Measurements from ENCODE around the gene DLG2.

DLG2 gene

DNA sequence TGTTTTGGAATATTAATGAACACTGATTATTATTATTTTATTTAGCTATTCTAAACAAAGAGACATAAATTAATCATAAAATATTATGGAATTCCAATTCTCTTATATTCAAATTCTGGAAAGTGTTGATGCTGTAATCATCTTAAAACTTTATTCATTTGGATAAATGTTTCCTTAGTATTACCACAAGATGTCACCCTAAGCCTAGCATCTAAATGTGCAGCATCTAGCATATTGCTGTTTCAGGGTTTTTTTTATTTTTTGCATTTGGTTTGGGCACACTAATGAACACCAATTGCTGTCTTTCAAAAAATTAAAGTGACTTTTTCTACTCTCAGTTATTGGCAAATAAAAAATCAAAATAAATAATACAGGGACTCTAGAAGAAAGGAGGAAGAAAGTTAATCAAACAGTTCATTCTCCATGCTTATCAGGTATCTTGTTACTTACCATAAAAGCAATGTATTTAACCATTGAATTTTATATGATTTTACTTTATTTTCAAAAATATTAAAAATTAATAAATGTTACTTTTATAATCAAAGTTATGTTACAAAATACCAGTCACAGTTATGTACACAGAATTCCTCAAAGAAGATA lies 31.8 kb downstream of the DLG2 start:
- TF ChIP-seq, protein P1, sequence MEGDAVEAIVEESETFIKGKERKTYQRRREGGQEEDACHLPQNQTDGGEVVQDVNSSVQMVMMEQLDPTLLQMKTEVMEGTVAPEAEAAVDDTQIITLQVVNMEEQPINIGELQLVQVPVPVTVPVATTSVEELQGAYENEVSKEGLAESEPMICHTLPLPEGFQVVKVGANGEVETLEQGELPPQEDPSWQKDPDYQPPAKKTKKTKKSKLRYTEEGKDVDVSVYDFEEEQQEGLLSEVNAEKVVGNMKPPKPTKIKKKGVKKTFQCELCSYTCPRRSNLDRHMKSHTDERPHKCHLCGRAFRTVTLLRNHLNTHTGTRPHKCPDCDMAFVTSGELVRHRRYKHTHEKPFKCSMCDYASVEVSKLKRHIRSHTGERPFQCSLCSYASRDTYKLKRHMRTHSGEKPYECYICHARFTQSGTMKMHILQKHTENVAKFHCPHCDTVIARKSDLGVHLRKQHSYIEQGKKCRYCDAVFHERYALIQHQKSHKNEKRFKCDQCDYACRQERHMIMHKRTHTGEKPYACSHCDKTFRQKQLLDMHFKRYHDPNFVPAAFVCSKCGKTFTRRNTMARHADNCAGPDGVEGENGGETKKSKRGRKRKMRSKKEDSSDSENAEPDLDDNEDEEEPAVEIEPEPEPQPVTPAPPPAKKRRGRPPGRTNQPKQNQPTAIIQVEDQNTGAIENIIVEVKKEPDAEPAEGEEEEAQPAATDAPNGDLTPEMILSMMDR (IDR thresholded peaks at IDR 0.05; ENCODE audit: borderline replicate concordance, control extremely low read depth, extremely low read depth, insufficient read depth, missing control alignments) = peak; percentile 25
- in situ Hi-C loops (cut with MboI; ENCODE audit: low sequenced_read_pairs, unreplicated experiment) = loop anchor here (25.0 kb wide), 2 partner anchors 808 to 1033 kb away; no protein-coding TSS in a partner anchor

DNA sequence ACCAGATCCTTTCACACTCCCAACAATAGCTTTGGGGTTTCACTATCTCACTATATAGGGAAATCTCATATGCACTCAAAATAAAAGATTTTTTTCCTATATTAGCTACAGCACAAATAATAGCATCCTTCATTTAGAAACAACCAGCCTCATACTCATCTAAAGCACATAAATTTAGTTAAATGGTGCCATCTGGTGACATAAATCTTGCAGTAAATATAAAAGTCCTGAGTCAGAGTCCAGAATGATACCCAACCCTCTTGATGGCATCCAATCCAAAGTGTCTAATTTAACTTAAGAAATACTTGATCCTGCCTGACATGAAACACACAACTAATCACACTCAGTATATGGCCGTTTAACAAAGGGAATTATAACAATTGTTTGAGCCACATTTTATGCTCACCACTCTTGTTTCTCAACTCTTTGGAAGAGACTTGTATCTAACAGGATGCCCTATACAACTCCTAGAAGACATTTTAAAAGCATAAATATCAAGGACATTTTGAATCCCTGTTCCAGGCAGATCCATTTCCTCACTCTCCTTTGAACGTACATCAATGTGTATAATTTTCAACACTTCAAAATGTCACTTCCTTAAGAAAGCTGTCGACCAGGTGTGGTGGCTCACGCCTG lies 36.2 kb downstream of the DLG2 start:
- TF ChIP-seq, protein P1 (IDR thresholded peaks at IDR 0.05; ENCODE audit: borderline replicate concordance, control extremely low read depth, extremely low read depth, insufficient read depth, missing control alignments) = peak; percentile 8
- in situ Hi-C loops (cut with MboI; ENCODE audit: low sequenced_read_pairs, unreplicated experiment) = loop anchor here (25.0 kb wide), 2 partner anchors 804 to 1029 kb away; no protein-coding TSS in a partner anchor
- no peak for DNase-seq (ENCODE audit: low spot score)

More for the DNA sequence above, 31.8 kb downstream of the DLG2 start:
- peak; percentile 32 for DNase-seq (ENCODE audit: low spot score)

DNA sequence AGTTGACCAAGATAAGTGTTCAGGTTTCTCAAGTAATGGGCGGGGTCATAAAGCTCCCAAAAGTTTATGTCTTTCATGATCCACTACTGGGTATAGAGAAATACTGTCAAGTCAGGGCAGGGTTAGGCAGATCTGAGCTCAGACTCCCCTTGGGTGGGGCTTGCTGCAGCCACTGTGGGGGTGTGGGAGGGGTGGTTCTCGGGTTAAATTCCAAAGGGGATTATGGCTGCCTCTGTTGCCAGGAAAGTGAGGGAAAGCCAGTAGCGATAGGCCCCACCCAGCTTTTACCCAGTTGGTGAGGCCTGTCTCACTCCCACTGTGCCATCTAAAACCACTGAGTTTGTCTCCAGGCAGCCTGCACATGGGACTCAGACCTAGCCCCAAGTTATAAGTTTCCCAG lies 37.8 kb downstream of the DLG2 start:
- no peak for DNase-seq (ENCODE audit: low spot score)
- in situ Hi-C loops (cut with MboI; ENCODE audit: low sequenced_read_pairs, unreplicated experiment) = loop anchor here (25.0 kb wide), 2 partner anchors 802 to 1027 kb away; no protein-coding TSS in a partner anchor

DNA sequence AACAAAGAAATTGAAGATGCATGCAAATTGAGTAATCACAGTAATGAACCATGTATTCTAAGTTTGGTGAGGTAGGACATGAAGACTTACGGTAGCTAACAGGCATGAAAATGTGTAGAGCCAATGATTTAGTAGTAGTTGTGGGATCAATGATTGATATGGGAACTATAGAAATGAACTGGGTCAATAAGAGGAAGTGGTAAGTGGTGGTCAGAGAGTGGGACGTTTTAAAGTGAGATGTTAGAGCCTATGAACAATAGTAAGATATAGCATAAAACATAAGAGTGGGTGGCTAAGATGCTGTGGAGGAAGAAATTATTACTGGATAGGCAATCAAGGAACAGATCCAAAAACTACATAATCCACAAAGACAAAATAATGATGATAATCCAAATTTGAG lies 45.0 kb downstream of the DLG2 start:
- in situ Hi-C loops (cut with MboI; ENCODE audit: low sequenced_read_pairs, unreplicated experiment) = loop anchor here (25.0 kb wide), 2 partner anchors 795 to 1020 kb away; no protein-coding TSS in a partner anchor
- TF ChIP-seq, protein P1 (IDR thresholded peaks at IDR 0.05; ENCODE audit: borderline replicate concordance, control extremely low read depth, extremely low read depth, insufficient read depth, missing control alignments) = no peak
- no peak for DNase-seq (ENCODE audit: low spot score)

More for the DNA sequence above, 37.8 kb downstream of the DLG2 start:
- TF ChIP-seq, protein P1 (IDR thresholded peaks at IDR 0.05; ENCODE audit: borderline replicate concordance, control extremely low read depth, extremely low read depth, insufficient read depth, missing control alignments) = no peak

DNA sequence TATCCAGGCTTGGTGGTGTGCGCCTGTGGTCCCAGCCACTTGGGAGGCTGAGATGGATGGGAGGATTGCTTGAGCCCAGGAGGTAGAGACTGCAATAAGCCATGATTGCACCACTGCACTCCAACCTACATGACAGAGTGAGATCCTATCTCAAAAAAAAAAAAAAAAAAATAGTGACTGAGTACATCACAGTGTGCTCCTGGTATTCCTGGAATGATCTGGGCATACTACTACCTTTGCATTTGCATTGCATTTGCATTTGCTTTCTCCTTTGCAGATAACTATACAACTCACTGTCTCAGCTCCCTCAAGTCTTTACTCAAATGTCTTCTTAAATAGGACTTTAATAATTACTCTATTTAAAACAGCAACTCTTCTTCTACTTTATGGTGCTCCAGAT lies 51.8 kb downstream of the DLG2 start:
- no peak for DNase-seq (ENCODE audit: low spot score)
- TF ChIP-seq, protein P1 (IDR thresholded peaks at IDR 0.05; ENCODE audit: borderline replicate concordance, control extremely low read depth, extremely low read depth, insufficient read depth, missing control alignments) = no peak
- in situ Hi-C loops (cut with MboI; ENCODE audit: low sequenced_read_pairs, unreplicated experiment) = loop anchor here (25.0 kb wide), 2 partner anchors 788 to 1013 kb away; no protein-coding TSS in a partner anchor

DNA sequence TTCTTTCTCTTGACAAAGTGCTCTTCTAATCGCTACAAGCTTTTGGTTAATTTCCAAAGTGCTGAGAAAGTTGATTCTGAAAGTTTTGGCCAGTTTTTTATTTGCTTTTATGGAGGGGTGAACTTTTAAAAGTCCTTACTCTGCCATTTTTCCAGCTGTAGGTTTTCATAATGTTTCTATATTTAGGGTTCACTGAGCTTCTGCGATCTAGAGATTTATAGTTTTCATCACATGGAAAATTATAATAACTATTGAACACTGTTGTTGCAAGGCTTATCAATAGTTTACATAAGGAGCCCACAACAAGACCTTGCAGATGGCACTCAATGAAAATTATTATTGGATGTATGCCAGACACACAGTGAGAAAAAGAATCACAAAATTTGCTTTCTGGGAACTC lies 55.1 kb downstream of the DLG2 start:
- DNase-seq (ENCODE audit: low spot score) = no peak
- TF ChIP-seq, protein P1 (IDR thresholded peaks at IDR 0.05; ENCODE audit: borderline replicate concordance, control extremely low read depth, extremely low read depth, insufficient read depth, missing control alignments) = no peak
- in situ Hi-C loops (cut with MboI; ENCODE audit: low sequenced_read_pairs, unreplicated experiment) = no loop called here
